Measurements from ENCODE around the gene LAD1. TPM values are rescaled to one million over a fixed set of nuclear protein-coding genes. Genes with fewer than 3 reads are reported as not detected.

Gene LAD1
- total and polyA plus RNA-seq, 2 of the 13 experiments (the other 11 are each of a cell fraction or from before 2014, with no cell fraction given), result 10.8 to 65.6 TPM

- Histone ChIP-seq H3K27me3 (ENCODE audit: control insufficient read depth in 1 of 2, insufficient read depth in 2 of 2, low read length in 2 of 2) (peaks cover 7 to 46% of the 10 kb centered on the region in 2 experiments; a peak in 4 of 5 replicates), H3K9me3 (ENCODE audit: low read length) (no peaks in the 10 kb centered on the region), H4K20me1 (ENCODE audit: insufficient read depth, low read length) (no peaks in the 10 kb centered on the region), H2AFZ (ENCODE audit: low read length) (no peak overlapping the region), H3K27ac (ENCODE audit: extremely low read length, insufficient read depth, low read length) (no peak overlapping the region), H3K4me2 (ENCODE audit: low read depth, low read length) (no peak overlapping the region), H3K4me1 (ENCODE audit: insufficient read depth, low read length) (peaks cover 4% of the 10 kb centered on the region; the same call in 1 of the 2 replicates), H3K4me3 (replicated peaks in 1 of 3; ENCODE audit: insufficient read depth in 1 of 3, low read depth in 2 of 3, low read length in 3 of 3) (no peak overlapping the region), H3K79me2 (ENCODE audit: insufficient read depth, low read length) (no peaks in the 10 kb centered on the region), H3K9ac (ENCODE audit: insufficient read depth, low read depth, low read length) (no peak overlapping the region), H3K36me3 (replicated peaks in 1 of 2; ENCODE audit: control insufficient read depth in 1 of 2, insufficient read depth in 2 of 2, low read length in 2 of 2) (no peaks in the 10 kb centered on the region)
- in situ Hi-C loops (cut with HindIII; ENCODE audit: extremely low pct_ligation_motif_present, low pct_unique_long_range_greater_than_20kb), result no loop called here
- CTCF ChIA-PET (ENCODE audit: low intra/inter-chr PET ratio, low total read pairs), result no interaction called here
- ATAC-seq, result no peak
- no peak for FAIRE-seq
- no peak for DNase-seq (ENCODE audit: low spot score)
- BruUV-seq (replicated peaks), result no TSS peak
- intact Hi-C loops (cut with micrococcal nuclease; ENCODE audit: unreplicated experiment), result no loop called here
- POLR2A ChIA-PET, result no interaction called here
- 7% methylated on average over 2 of the region's 4 CpGs for WGBS (ENCODE audit: low lambda C conversion rate)
- TF ChIP-seq ATF7-NPFF (CRISPR knock-in tag; IDR thresholded peaks at IDR 0.05; ENCODE audit: low read depth) (no peak), MATR3 (CRISPR knock-in tag; IDR thresholded peaks at IDR 0.05) (no peak), ZNF784 (CRISPR knock-in tag; IDR thresholded peaks at IDR 0.05; ENCODE audit: borderline replicate concordance) (no peak), TMF1 (CRISPR knock-in tag; IDR thresholded peaks at IDR 0.05; ENCODE audit: low read depth) (no peak), ARID4A (CRISPR knock-in tag; IDR thresholded peaks at IDR 0.05; ENCODE audit: borderline replicate concordance) (no peak), SMARCC2 (IDR thresholded peaks at IDR 0.05) (no peak), GFI1 (CRISPR knock-in tag; IDR thresholded peaks at IDR 0.05; ENCODE audit: borderline replicate concordance) (no peak), ZGPAT (CRISPR knock-in tag; IDR thresholded peaks at IDR 0.05) (no peak), PRPF4 (IDR thresholded peaks at IDR 0.05; ENCODE audit: low read depth, low read length, poor library complexity, severe bottlenecking) (no peak), AGO1 (IDR thresholded peaks at IDR 0.05; ENCODE audit: low read depth, low read length, poor library complexity, severe bottlenecking) (no peak), NPAS2 (CRISPR knock-in tag; IDR thresholded peaks at IDR 0.05; ENCODE audit: borderline replicate concordance) (no peak), PBX3 (CRISPR knock-in tag; IDR thresholded peaks at IDR 0.05; ENCODE audit: borderline replicate concordance) (no peak), ZNF724P (CRISPR knock-in tag; IDR thresholded peaks at IDR 0.05; ENCODE audit: borderline replicate concordance) (no peak), ZBTB10 (CRISPR knock-in tag; IDR thresholded peaks at IDR 0.05; ENCODE audit: borderline replicate concordance) (no peak)
Observed at GRCh38 chr1:201430776-201431175, 31.7 kb upstream of the LAD1 start.

Data from HepG2 (cell line).